Loucy (cell line): ENCODE results near the gene GDF7.

Experiments
- H2AFZ ChIP-seq: fragments of 200-600 bp; sonication (generic); 2 replicates; pipeline ENCODE4 v1.6.0; 2016; ENCODE audit warnings: antibody characterized with exemption, mild to moderate bottlenecking, low read length, moderate library complexity
- H3F3A ChIP-seq: fragments of 200-600 bp; 2 replicates; pipeline ENCODE4 v1.6.0; 2016; ENCODE audit warnings: antibody characterized with exemption, low read depth, mild to moderate bottlenecking
- H3K27me3 ChIP-seq: fragments of 200-600 bp; sonication (generic); 2 replicates; pipeline ENCODE4 v1.6.1; 2014; ENCODE audit warnings: low read length, mild to moderate bottlenecking; ENCODE audit not compliant: insufficient read depth, poor library complexity, severe bottlenecking
- H3K36me3 ChIP-seq: fragments of 200-600 bp; sonication (generic); 2 replicates; pipeline ENCODE4 v1.6.1; 2016; ENCODE audit warnings: low read length; ENCODE audit not compliant: insufficient read depth
- H3K4me1 ChIP-seq: fragments of 200-600 bp; sonication (generic); 2 replicates; pipeline ENCODE4 v1.5.1; 2014; ENCODE audit warnings: low read length, mild to moderate bottlenecking; ENCODE audit not compliant: insufficient read depth, poor library complexity, severe bottlenecking
- H3K4me2 ChIP-seq: fragments of 200-600 bp; sonication (generic); 2 replicates; pipeline ENCODE4 v1.6.0; 2014; ENCODE audit warnings: antibody characterized with exemption, low read length, low read depth, mild to moderate bottlenecking; ENCODE audit not compliant: poor library complexity, severe bottlenecking
- H3K4me3 ChIP-seq: fragments of 200-600 bp; sonication (generic); 2 replicates; pipeline ENCODE4 v1.5.1; 2014; ENCODE audit warnings: low read length, mild to moderate bottlenecking, mixed read lengths; ENCODE audit not compliant: poor library complexity, severe bottlenecking
- H3K79me2 ChIP-seq: fragments of 200-600 bp; sonication (generic); 2 replicates; pipeline ENCODE4 v1.6.1; 2014; ENCODE audit warnings: low read length; ENCODE audit not compliant: insufficient read depth
- H3K9ac ChIP-seq: fragments of 200-600 bp; sonication (generic); 2 replicates; pipeline ENCODE4 v1.6.0; 2014; ENCODE audit warnings: mild to moderate bottlenecking, low read depth, low read length, moderate library complexity; ENCODE audit not compliant: poor library complexity, severe bottlenecking
- H3K9me2 ChIP-seq: fragments of 200-600 bp; sonication (generic); replicated peaks from 2 replicates; pipeline ENCODE4 v1.6.1; 2016; ENCODE audit warnings: low read depth, low read length, mixed read lengths
- H3K9me3 ChIP-seq: fragments of 200-600 bp; sonication (generic); 2 replicates; pipeline ENCODE4 v1.6.1; 2014; ENCODE audit warnings: mild to moderate bottlenecking, antibody characterized with exemption, low read length, low read depth; ENCODE audit not compliant: insufficient read depth
- H4K20me1 ChIP-seq: fragments of 200-600 bp; sonication (generic); 2 replicates; pipeline ENCODE4 v1.6.0; 2014; ENCODE audit warnings: antibody characterized with exemption, low read length, mild to moderate bottlenecking; ENCODE audit not compliant: insufficient read depth, poor library complexity, severe bottlenecking
- EZH2phosphoT487 ChIP-seq: fragments of 200-600 bp; IDR thresholded peaks from 2 replicates; pipeline ENCODE4 v1.6.1; 2018; ENCODE audit warnings: antibody characterized with exemption, mild to moderate bottlenecking, moderate library complexity, borderline replicate concordance
- TF ChIP-seq, protein P1 (sequence below): fragments of 200-600 bp; sonication (generic); conservative IDR thresholded peaks from 2 replicates; pipeline ENCODE4 v1.5.1; 2014; ENCODE audit warnings: mild to moderate bottlenecking, antibody characterized with exemption, low read length

The GDF7 gene

DNA sequence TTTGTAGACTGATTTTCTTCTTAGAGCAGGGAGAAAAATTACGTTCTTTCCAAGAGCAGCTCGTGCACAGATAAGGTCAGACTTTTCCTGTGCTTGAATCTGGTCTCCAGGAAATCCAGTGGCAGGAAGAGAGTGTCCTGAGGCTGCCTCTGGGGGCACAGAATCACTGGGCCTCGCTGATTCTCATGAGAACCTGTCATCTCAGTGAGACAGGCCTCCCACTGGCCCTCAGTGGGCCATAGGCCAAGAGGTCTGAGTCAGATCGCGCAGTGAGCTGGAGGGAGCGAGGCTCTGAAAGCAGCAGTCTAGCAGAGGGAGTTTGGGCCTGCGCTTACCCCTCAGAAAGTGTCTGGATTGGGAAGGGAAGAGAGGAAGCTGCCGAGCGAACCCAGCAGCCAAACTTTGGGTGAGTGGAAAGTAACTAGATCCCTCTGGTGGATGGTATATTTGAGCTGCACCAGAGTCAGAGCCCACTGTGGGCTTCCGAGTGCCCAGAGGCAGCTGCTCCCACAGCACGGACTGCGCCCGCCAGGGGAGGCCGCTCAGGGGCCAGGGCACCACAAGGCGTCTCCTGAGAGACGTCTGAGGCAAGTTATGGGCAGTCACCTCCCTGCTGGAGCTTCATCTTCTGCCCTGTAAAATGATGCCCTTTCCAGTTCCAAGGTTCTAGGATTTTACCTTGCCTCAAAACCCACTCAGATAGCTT lies 8.2 kb downstream of the GDF7 start:
- Histone ChIP-seq H3K9me3 (no peaks in the 10 kb centered on the region), H3K4me1 (no peaks in the 10 kb centered on the region), H2AFZ (no peak overlapping the region), H3K4me2 (no peak overlapping the region), H4K20me1 (no peaks in the 10 kb centered on the region), H3K9me2 (no peaks in the 10 kb centered on the region), H3K36me3 (no peaks in the 10 kb centered on the region), H3K27me3 (no peaks in the 10 kb centered on the region), H3K79me2 (no peaks in the 10 kb centered on the region), H3K9ac (no peak overlapping the region), H3K4me3 (no peak overlapping the region), H3F3A (no peaks in the 10 kb centered on the region)
- TF ChIP-seq EZH2phosphoT487: no peak
- TF ChIP-seq, protein P1, sequence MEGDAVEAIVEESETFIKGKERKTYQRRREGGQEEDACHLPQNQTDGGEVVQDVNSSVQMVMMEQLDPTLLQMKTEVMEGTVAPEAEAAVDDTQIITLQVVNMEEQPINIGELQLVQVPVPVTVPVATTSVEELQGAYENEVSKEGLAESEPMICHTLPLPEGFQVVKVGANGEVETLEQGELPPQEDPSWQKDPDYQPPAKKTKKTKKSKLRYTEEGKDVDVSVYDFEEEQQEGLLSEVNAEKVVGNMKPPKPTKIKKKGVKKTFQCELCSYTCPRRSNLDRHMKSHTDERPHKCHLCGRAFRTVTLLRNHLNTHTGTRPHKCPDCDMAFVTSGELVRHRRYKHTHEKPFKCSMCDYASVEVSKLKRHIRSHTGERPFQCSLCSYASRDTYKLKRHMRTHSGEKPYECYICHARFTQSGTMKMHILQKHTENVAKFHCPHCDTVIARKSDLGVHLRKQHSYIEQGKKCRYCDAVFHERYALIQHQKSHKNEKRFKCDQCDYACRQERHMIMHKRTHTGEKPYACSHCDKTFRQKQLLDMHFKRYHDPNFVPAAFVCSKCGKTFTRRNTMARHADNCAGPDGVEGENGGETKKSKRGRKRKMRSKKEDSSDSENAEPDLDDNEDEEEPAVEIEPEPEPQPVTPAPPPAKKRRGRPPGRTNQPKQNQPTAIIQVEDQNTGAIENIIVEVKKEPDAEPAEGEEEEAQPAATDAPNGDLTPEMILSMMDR: no peak

DNA sequence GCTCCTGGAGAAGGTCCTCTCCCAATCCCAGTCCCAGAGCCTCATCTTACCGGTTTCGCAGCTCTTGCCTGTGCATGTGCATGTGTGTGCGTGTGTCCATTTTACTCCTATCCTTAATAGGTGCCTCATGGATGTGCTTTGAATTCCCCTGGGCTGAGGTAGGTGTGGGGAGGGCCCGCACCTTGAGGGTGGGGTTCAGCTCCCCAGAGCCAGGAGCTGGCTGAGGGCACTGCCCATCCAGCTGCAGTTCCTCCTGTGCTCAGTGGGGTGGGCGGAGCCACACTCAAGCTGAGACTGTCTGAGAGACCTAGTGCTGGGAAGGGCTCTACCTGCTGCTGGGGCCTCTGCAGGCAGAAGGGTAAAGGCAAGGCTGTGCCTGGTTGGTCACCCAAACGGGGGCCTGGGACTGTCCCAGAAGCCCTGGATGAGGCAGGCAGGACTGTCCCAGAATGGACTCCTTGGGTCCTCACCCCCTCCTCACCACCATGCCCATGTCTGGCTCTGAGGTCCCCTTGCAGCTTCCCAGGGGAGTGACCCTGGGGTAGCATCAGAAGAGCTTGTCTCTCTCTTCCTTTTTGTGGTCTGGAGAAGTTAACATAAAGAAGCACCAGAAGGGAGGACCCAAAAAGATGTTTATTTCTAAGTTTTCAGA lies 8.9 kb downstream of the GDF7 start:
- no peak for TF ChIP-seq EZH2phosphoT487
- TF ChIP-seq, protein P1: no peak
- Histone ChIP-seq H3K9me2 (no peaks in the 10 kb centered on the region), H3K4me2 (no peak overlapping the region), H3K27me3 (no peaks in the 10 kb centered on the region), H3K9ac (no peak overlapping the region), H3K4me1 (no peaks in the 10 kb centered on the region), H4K20me1 (no peaks in the 10 kb centered on the region), H3K36me3 (no peaks in the 10 kb centered on the region), H3K79me2 (no peaks in the 10 kb centered on the region), H3F3A (no peaks in the 10 kb centered on the region), H3K9me3 (no peaks in the 10 kb centered on the region), H3K4me3 (no peak overlapping the region), H2AFZ (no peak overlapping the region)

DNA sequence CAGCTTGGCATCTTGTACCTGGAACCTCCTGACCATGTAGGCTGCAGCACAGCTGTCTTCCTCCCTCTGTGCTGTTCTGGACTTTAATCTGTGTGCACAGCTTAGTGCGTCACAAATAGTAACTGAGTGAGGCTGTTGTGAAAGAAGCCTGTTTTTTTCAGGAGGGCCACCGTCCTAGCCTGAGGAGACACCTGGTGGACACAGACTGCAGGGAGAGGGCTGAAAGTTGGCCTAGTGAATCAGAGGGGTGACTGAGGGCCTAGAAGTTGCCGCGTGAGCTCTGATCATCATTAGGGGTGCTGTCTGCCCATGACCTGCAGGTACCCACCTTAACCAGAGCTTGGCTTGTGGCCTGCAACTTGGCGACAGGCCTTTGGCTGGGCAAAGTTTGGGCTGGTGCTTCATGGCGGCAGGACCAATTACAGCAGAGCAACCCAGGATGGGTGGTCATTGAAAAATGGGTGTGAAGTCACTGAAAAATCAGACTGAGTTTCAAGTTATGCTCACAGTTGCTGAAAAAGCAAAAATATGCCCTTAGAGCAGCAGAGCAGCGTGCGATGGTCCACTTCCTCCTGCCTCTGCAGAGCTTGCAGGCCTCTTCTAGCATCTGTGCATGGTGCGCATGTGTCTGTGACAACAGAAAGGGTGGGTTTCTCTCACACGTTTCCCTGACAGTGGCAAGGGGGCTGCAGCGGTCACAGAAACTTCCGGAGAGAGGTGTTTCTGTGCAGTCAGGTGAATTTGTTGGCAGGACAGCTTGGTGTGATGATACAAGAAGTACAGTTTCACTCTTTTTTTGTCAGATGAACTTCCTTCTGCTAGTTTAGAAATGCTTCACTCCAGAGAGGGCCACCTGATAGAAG lies 9.6 kb downstream of the GDF7 start:
- H3K79me2 ChIP-seq: no peaks in the 10 kb centered on the region
- no peak overlapping the region for H3K4me2 ChIP-seq
- no peak overlapping the region for H2AFZ ChIP-seq
- no peaks in the 10 kb centered on the region for H3K9me2 ChIP-seq
- H3K4me3 ChIP-seq: no peak overlapping the region
- H3K27me3 ChIP-seq: no peaks in the 10 kb centered on the region
- no peaks in the 10 kb centered on the region for H4K20me1 ChIP-seq
- H3K36me3 ChIP-seq: no peaks in the 10 kb centered on the region
- no peaks in the 10 kb centered on the region for H3K4me1 ChIP-seq
- no peak for TF ChIP-seq EZH2phosphoT487
- TF ChIP-seq, protein P1: peak; percentile 24; the same call in 1 of the 2 replicates
- no peak overlapping the region for H3K9ac ChIP-seq
- no peaks in the 10 kb centered on the region for H3F3A ChIP-seq
- H3K9me3 ChIP-seq: no peaks in the 10 kb centered on the region
